Mesenteric fat pad (tissue), 1 donor: ENCODE results near the gene PPP1R27. TPM values are rescaled to one million over a fixed set of nuclear protein-coding genes. Genes with fewer than 3 reads are reported as not detected.

Source experiments
- DNase-seq: peaks from one replicate; pipeline ENCODE4 v3.0.0-alpha.2; 2020; ENCODE audit warnings: low spot score
- long read RNA-seq: library from polyadenylated mRNA; unstranded; transcript quantifications from one replicate; pipeline ENCODE4 v2.0.0, GENCODE V29; 2020
- total RNA-seq: library from RNA; stranded (reverse); fragmentation: NEBNext Ultra II Directional; extraction: Animal tissue kit (Norgen Biotek cat#: 25700); gene quantifications from one replicate; pipeline ENCODE4 v1.2.1, GENCODE V29; 2021
- donor health status: DM: yes; HTN: yes; CAD: no.

The PPP1R27 gene
- not detected for total RNA-seq
- long read RNA-seq, result 0 reads

GRCh38 chr17:81834831-81835267 lies at the start of gene PPP1R27:
TSS of gene PPP1R27 (minus strand) at chr17:81835050. CDS start at chr17:81834953, 97 bp downstream.
- DNase-seq, result peak; percentile 77

DNA sequence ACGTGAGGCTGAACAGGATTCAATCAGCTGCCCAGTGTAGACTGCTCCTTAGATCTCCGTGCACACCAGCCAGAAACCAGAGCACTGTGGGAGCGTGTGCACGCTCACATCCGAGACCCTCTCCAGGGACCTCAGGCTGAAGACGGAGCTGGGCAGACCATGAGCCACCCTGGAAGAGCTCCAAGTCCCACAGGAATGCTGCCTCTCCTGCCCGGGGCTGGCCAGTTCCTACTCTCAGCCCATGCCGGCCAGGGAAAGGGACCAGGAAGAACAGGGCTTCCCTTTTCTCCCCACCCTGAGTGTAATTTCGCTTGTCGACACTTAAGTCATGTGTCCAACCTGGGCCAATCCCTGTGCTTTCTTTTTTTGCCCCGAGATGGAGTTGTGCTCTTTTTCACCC lies 49.7 kb upstream of the PPP1R27 start:
- no peak for DNase-seq

- DNase-seq, result no peak
Observed at GRCh38 chr17:81879121-81879520, 44.3 kb upstream of the PPP1R27 start.

GRCh38 chr17:81878294-81878693 lies 43.4 kb upstream of the PPP1R27 start:
- DNase-seq, result no peak

DNA sequence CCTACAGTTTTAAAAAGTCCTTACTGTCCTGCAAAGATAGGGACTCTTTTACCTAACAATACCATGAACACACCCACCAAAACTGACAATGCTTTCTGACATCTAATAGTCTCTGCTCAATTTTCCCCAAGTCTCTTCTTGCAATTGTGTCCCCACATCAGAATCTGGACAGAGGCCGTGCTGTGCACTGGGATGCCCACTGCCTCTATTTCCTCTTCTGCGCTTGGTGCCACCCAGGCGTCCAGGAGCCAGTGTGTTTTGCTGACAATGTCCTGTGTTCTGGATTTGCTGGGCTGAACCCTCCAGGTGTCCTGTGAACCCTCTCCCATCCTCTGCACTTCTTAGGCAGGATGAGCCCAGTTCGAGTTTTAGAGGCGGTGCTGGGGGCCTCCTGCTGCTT lies 42.7 kb upstream of the PPP1R27 start:
- DNase-seq, result no peak

GRCh38 chr17:81871387-81872230 lies 36.8 kb upstream of the PPP1R27 start:
- DNase-seq, result peak; percentile 99

DNA sequence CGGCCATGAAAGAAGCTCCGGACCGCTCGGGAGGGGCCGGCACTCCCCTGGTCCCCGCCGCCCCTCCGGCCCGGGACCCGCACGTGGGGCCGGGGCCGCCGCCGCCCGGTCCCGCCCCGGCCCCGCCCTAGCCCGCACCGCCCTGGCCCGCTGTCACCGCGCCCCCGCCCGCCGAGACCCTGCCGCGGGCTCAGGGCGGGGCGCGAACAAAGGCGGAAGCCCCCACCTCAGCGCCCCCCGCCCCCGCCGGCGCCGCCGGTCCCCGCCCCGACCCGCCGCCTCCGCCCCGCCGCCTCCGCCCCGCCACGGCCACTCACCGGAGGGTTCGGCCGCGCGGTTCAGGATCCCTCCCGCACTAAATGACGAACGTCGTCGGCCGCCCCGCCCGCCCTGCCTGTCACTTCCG lies 36.1 kb upstream of the PPP1R27 start, which contains the start of gene ARHGDIA:
TSS of gene ARHGDIA (minus strand) at position 357 of the 406 bp plus-strand sequence. CDS start 1,407 bp downstream, outside the sequence.
- no peak for DNase-seq

GRCh38 chr17:81870131-81870980 lies 35.5 kb upstream of the PPP1R27 start:
- no peak for DNase-seq

DNA sequence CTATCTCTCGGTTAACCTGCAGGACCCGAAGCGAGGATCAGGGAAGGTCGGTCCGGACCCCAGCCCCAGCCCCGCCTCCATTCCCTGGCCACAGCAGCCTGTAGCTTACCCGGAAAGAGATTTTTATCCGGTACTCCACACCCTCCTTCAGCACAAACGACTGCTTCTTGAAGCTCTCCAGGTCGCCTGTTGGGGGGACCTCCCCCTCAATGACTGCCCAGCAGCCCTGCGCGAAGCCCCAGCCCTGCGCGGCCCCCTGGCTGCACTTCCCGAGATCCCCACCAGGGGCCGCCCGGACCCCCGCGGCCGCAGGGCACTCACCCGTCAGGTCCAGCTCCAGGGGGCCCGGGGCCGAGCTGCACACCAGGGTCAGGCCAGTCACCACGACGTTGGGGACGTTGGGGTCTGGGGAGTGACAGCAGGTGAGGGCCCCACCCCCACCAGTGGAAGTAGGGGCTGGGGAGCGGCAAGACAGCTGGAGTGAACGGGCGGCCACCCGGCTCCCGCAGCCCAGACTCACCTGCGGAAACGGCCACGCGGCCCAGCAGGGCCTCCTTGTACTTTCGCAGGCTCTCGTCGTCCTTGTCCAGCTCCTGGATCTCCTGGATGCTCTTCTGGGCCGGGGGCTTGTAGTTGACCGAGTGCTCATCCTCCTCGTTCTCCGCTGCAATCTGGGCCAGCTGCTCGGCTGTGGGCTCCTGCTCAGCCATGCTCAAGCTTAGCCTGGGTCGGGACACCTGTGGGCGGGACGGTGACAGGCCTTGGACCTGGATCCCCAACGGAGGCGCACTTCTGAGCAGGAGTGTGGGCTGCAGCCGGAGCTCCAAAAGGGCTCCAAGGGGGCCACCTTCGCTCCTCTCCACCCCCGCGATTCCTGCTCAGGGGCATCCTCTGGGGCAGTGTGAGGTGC lies 34.6 kb upstream of the PPP1R27 start:
- no peak for DNase-seq

- DNase-seq, result no peak
Observed at GRCh38 chr17:81868674-81869220, 33.9 kb upstream of the PPP1R27 start.

- DNase-seq, result no peak
Observed at GRCh38 chr17:81867991-81868673, 33.3 kb upstream of the PPP1R27 start.

DNA sequence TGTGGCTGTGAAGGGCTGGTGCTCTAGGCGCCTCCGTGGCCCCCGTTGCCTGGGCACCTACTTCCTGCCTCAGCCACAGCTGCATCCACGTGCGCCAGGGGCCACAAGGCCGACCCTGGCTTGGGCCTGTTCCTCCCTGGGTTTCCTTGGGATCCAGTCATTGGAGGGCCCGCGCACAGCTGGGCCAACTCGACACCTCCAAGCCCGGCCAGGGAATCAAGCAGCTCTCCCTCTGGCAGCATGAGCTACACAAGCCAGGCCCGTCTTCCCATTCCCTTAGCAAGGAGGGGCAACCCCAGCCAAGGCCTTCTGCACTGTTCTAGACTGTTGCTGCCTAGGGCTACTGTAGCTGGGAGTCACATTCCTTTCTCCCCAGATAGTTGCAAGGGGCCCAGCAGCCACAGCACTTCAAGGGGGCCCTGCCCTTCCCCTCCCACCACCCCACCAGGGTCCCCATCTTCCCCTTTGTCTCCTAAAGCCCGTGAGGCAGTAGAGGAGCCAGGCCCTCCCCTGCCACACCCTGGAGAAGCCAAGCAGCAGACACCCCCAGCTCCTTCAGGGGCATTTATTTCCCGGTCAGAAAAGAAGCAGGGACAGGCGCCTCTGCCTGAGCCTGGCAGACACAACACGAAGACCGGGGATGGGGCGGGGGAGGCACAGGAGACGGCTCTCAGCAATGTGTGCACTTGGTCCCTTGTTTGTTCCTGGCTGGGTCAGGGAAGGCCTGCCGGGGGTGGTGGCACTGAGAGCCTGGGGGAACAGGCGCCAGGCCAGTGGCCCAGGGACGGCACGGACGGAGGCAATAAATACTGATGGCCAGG lies 32.5 kb upstream of the PPP1R27 start:
- DNase-seq, result no peak

GRCh38 chr17:81866440-81867169 lies 31.8 kb upstream of the PPP1R27 start:
- DNase-seq, result no peak

- no peak for DNase-seq
Observed at GRCh38 chr17:81865733-81866439, 31.0 kb upstream of the PPP1R27 start.

GRCh38 chr17:81865358-81865732 lies 30.5 kb upstream of the PPP1R27 start:
- DNase-seq, result no peak

DNA sequence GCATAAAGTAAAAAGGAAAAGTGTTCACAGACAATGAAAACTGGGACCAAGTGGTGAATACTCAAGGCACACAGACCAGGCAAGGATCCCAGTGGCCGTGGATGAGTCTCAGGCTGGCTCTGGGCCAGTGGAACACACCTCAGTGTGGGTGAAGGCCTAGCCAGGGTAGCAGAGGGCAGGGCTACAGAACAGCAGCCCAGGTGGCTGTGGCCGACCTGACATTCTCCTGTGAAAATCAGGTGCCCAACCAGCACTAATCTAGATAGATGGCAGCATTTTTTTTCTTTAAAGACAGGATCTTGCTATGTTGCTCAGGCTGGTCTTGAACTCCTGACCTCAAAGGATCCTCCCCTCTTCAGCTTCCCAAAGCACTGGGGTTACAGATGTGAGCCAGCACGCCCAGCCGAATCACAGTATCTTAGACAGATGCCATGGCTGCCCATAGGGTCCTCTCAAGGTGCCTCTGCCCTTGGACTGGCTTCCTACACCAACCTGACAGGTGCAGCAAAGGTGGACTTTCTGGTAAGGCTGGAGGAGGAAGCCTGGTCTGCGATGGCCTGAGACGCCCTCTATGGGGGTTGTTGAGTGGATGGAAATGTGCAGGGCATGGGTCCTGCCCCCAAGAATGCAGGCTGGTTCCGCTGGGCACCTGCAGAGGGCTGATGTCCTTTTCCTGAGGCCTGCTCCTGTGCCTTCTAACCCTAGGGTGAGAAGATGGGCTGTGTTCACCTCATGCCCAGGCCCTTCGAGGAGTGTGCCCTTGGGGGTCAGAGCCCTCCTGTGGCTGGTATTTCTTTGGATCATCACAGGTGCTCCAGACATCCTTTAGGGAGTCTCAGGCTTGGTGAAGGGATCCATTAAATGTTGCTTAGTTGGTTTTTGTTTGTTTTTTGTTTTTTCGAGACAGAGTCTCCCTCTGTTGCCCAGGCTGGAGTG lies 29.3 kb upstream of the PPP1R27 start:
- no peak for DNase-seq
